ENCODE data around the gene GIMAP5. TPM values are rescaled to one million over a fixed set of nuclear protein-coding genes. Genes with fewer than 3 reads are reported as not detected.

The GIMAP5 gene
- 1.9 and 2.7 TPM in 2 replicates for total RNA-seq (2013; cell fraction: nucleolus; rRNA removed)
- total RNA-seq (2014; rRNA removed): 7.9 and 12.2 TPM in 2 replicates
- total RNA-seq (2014; rRNA removed; fragmentation: Illumina TruSeq; extraction: Trizol): 7.7 and 8.6 TPM in 2 replicates
- 4.5 and 5.6 TPM in 2 replicates for total RNA-seq (2021)
- polyA plus RNA-seq (2011; ENCODE audit: low read depth): 12.3 TPM
- polyA plus RNA-seq (2011; rRNA removed): 8.9 and 9.4 TPM in 2 replicates
- 7.5 and 10.6 TPM in 2 replicates for polyA plus RNA-seq (2011; cell fraction: cytosol; rRNA removed)
- polyA plus RNA-seq (2011; cell fraction: nucleus; rRNA removed): 6.5 and 9.9 TPM in 2 replicates
- polyA plus RNA-seq (2012): 16.4 and 19.5 TPM in 2 replicates
- polyA plus RNA-seq (2014; fragmentation: Illumina TruSeq; extraction: Trizol): 8.4 and 9.1 TPM in 2 replicates
- polyA plus RNA-seq (2014; fragmentation: Nextera tagmentation; extraction: Ambion mirVana): 1 to 10 TPM; 4.2 to 4.4 TPM
- polyA plus RNA-seq (2014; rRNA removed): 8.5 and 9.5 TPM in 2 replicates
- 1 to 10 TPM; 3.7 to 3.8 TPM for polyA plus RNA-seq (2016; fragmentation: Nextera tagmentation; extraction: Ambion mirVana)
- polyA minus RNA-seq (2011; rRNA and poly(A)+ RNA removed): 14.0 and 22.3 TPM in 2 replicates
- 2.0 and 3.7 TPM in 2 replicates for polyA minus RNA-seq (2011; cell fraction: cytosol; rRNA and poly(A)+ RNA removed)
- 10.5 TPM in 2 replicates for polyA minus RNA-seq (2011; cell fraction: nucleus; rRNA and poly(A)+ RNA removed)
- Bru-seq, nascent RNA: percentile 51 among the genes with signal in this experiment
- BruChase-seq, experiment 1, labeled RNA remaining after a 6-hour chase: percentile 30 among the genes with signal in this experiment
- BruChase-seq, experiment 2, labeled RNA remaining after a 2-hour chase: percentile 38 among the genes with signal in this experiment
- long read RNA-seq, experiment 1, partial matches to known transcripts: 0 of 4 reads
- long read RNA-seq, experiment 1, other reads (novel, unspliced or antisense): 0 of 4 reads
- long read RNA-seq, experiment 2, full-length matches to known transcripts: 19 of 22 reads
- long read RNA-seq, experiment 2, partial matches to known transcripts: 0 of 22 reads
- long read RNA-seq, experiment 2, other reads (novel, unspliced or antisense): 3 of 22 reads

DNA sequence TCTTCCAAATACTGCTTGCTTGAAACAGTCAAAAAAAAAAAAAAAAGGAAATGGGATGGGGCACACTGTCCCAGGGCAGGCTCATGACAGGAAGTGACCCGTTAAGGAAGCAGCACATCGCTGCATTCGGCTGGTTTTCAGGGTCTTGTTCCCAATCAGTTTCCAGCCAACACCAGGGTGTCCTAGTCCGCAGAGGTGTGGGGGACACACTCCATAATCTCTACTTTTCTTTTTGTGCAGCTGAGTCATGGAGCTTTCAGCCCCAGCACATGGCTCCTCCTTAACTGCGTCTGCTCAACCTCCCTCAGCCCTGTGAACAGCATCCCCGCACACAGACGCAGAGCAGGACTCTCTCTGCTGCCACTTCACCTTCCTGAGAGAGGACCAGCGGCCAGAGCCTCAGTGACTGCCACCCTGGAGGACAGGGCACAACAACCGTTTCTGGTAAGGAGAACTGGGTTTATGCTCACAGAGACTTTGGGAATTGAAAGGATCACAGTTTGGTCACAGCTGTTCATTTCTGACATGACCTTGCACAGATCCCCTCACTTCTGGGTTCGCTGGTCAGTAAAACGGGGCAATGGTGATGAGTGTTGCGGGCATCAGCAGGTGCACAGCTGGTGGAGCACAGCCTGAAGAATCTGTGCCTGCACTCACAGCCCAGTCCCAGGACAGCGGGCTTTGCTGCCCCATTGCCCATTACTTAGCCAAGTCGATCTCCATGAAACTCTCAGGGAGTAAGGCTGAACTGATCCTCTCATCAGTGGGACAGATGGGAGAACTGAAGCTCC is at the start of gene GIMAP5:
GIMAP5 (plus strand) TSS at position 154 of the 791 bp plus-strand sequence. CDS start 3,467 bp downstream, outside the sequence.
- DNase-seq (ENCODE audit: low read depth, low spot score) (no peak), ATAC-seq (peak; percentile 79), FAIRE-seq (no peak)
- peak within 1 kb of the TSS; percentile 69 for H3K4me2 ChIP-seq (ENCODE audit: control insufficient read depth, insufficient read depth)
- H3K79me2 ChIP-seq (ENCODE audit: control insufficient read depth, insufficient read depth, low read length): peaks cover 35% of the 10 kb centered on the region
- H4K20me1 ChIP-seq (ENCODE audit: control insufficient read depth, insufficient read depth): no peaks in the 10 kb centered on the region
- RAD21 ChIA-PET (ENCODE audit: unreplicated experiment): interaction anchor here (1.3 kb wide), 1 partner anchor 45 kb away, joined by 4 read pairs; no protein-coding TSS in a partner anchor
- CTCF ChIA-PET: interaction anchor here (1.0 kb wide), 1 partner anchor 139 kb away, joined by 3 read pairs; no protein-coding TSS in a partner anchor
- SMC1A ChIA-PET (ENCODE audit: uncharacterized antibody, unreplicated experiment): interaction anchor here (1.3 to 1.4 kb wide), 2 partner anchors 71 to 288 kb away, joined by 3 to 5 read pairs; no protein-coding TSS in a partner anchor
- H3K4me3 ChIP-seq: peak within 1 kb of the TSS; percentile 87
- H3K27ac ChIP-seq (ENCODE audit: control insufficient read depth, insufficient read depth): peak within 1 kb of the TSS; percentile 80
- H3K9me3 ChIP-seq (replicated peaks; ENCODE audit: control insufficient read depth, insufficient read depth, low read length): no peaks in the 10 kb centered on the region; the same call in 1 of the 3 replicates
- intact Hi-C loops (cut with micrococcal nuclease; ENCODE audit: unreplicated experiment) (loop anchor here (5.0 kb wide), 1 partner anchor 105 kb away; the partner anchor contains the start of gene GIMAP6), in situ Hi-C loops (cut with MboI) (no loop called here)
- POLR2A ChIA-PET: no interaction called here
- H3K36me3 ChIP-seq (ENCODE audit: control insufficient read depth in 2 of 2, insufficient read depth in 2 of 2, low read length in 1 of 2): peaks cover 0 to 2% of the 10 kb centered on the region in 2 experiments; a peak in 1 of 4 replicates
- BruUV-seq (replicated peaks): TSS peak; percentile 65
- WGBS (ENCODE audit: insufficient coverage, insufficient replicate concordance, low lambda C conversion rate, missing lambda C conversion rate): 4% methylated on average over 14 of the region's 14 CpGs
- peak within 1 kb of the TSS; percentile 74 for H2AFZ ChIP-seq (ENCODE audit: control insufficient read depth, low read depth, low read length)
- no peaks in the 10 kb centered on the region for H3K27me3 ChIP-seq (replicated peaks in 1 of 2; ENCODE audit: control insufficient read depth in 2 of 2, insufficient read depth in 2 of 2, low read length in 1 of 2)
- H3K9ac ChIP-seq (ENCODE audit: control insufficient read depth, insufficient read depth, low read length): peak within 1 kb of the TSS; percentile 79
- peaks cover 32% of the 10 kb centered on the region for H3K4me1 ChIP-seq (ENCODE audit: control insufficient read depth, insufficient read depth, low read length)
- no peak for TF ChIP-seq SREBF1 (IDR thresholded peaks at IDR 0.05; ENCODE audit: low read length)
- TF ChIP-seq BCL3 (IDR thresholded peaks at IDR 0.05; ENCODE audit: borderline replicate concordance, insufficient read depth, low read depth, low read length, poor library complexity, severe bottlenecking): no peak
- TF ChIP-seq BCL11A (IDR thresholded peaks at IDR 0.05; ENCODE audit: low read depth, low read length): no peak
- TF ChIP-seq ZNF384 (IDR thresholded peaks at IDR 0.05; ENCODE audit: borderline replicate concordance, low read depth, low read length): peak; percentile 36; the same call in 1 of the 2 replicates
- no peak for TF ChIP-seq EGR1 (IDR thresholded peaks at IDR 0.05; ENCODE audit: borderline replicate concordance in 1 of 2, low read depth in 2 of 2, low read length in 2 of 2)
- no peak for TF ChIP-seq ETV6 (conservative IDR thresholded peaks at IDR 0.05 in 1 of 2, IDR thresholded peaks at IDR 0.05 in 1 of 2; ENCODE audit: borderline replicate concordance in 1 of 2, low read depth in 1 of 2)
- TF ChIP-seq SRF (IDR thresholded peaks at IDR 0.05; ENCODE audit: low read depth in 2 of 2, low read length in 2 of 2): peak; percentile 90 to 91
- no peak for TF ChIP-seq PAX5 (IDR thresholded peaks at IDR 0.05; ENCODE audit: borderline replicate concordance, low read depth, low read length)
- no peak for TF ChIP-seq RELA (IDR thresholded peaks at IDR 0.05; ENCODE audit: borderline replicate concordance, partially characterized antibody)
- no peak for TF ChIP-seq KDM1A (IDR thresholded peaks at IDR 0.05; ENCODE audit: borderline replicate concordance)
- no peak for TF ChIP-seq SUPT20H (IDR thresholded peaks at IDR 0.05; ENCODE audit: borderline replicate concordance, control insufficient read depth, low read depth, low read length)
- TF ChIP-seq, protein P1, sequence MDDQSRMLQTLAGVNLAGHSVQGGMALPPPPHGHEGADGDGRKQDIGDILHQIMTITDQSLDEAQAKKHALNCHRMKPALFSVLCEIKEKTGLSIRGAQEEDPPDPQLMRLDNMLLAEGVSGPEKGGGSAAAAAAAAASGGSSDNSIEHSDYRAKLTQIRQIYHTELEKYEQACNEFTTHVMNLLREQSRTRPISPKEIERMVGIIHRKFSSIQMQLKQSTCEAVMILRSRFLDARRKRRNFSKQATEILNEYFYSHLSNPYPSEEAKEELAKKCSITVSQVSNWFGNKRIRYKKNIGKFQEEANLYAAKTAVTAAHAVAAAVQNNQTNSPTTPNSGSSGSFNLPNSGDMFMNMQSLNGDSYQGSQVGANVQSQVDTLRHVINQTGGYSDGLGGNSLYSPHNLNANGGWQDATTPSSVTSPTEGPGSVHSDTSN (IDR thresholded peaks at IDR 0.05; ENCODE audit: insufficient replicate concordance, low read depth, low read length): no peak
- no peak for TF ChIP-seq MXI1 (IDR thresholded peaks at IDR 0.05; ENCODE audit: low read depth, low read length)
- TF ChIP-seq E2F4 (IDR thresholded peaks at IDR 0.05; ENCODE audit: low read depth, low read length): no peak
